NT2/D1 (cell line): ENCODE results near the gene ZNF718.

Experiments
- SUZ12 ChIP-seq: IDR thresholded peaks from 2 replicates; pipeline ENCODE4 v1.6.1; 2011; ENCODE audit not compliant: insufficient read length, insufficient read depth; ENCODE audit errors: extremely low read depth
- ZNF274 ChIP-seq: IDR thresholded peaks from 2 replicates; pipeline ENCODE4 v1.6.1; 2011; ENCODE audit warnings: mild to moderate bottlenecking, low read depth, low read length

DNA sequence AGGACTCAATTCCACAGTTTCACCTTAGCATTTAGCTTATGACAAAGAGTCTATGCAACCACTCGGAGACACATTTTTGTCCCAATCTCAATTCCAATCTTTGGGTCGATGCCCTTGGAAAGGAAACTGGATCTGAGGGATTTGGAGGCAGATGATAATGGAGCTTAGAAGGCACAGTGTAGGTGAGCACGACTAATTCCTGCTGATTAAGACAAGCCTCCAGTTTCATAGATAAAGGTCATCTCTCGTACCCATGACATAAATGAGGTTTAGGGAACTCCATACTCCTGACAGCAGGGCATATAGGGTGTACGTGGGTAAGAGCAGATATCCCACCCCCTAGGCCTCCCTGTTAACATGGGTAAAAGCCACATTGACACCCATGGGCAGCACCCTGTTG lies 24.4 kb upstream of the ZNF718 start:
- TF ChIP-seq ZNF274 (no peak), SUZ12 (no peak)
